SU-DHL-6 (cell line): ENCODE results near the gene DNAJA4.

Source experiments
- H2AFZ ChIP-seq: fragments of 200-600 bp; sonication (generic); 2 replicates; pipeline ENCODE4 v1.6.1; 2014; ENCODE audit warnings: low read depth, mild to moderate bottlenecking, moderate library complexity, mixed read lengths, antibody characterized with exemption, low read length; ENCODE audit not compliant: severe bottlenecking
- H3F3A ChIP-seq: fragments of 200-600 bp; shearing (Covaris generic); 2 replicates; pipeline ENCODE4 v1.6.0; 2016; ENCODE audit warnings: antibody characterized with exemption, mild to moderate bottlenecking; ENCODE audit not compliant: insufficient read depth
- H3K27ac ChIP-seq: fragments of 200-600 bp; sonication (generic); 2 replicates; pipeline ENCODE4 v1.5.1; 2016; ENCODE audit warnings: low read depth, mild to moderate bottlenecking, low read length, moderate library complexity, mixed read lengths
- H3K27me3 ChIP-seq: fragments of 200-600 bp; sonication (generic), shearing (Covaris generic); 2 replicates; pipeline ENCODE4 v1.6.0; 2014; ENCODE audit warnings: mild to moderate bottlenecking, low read length
- H3K36me3 ChIP-seq: fragments of 200-600 bp; sonication (generic); 2 replicates; pipeline ENCODE4 v1.6.1; 2014; ENCODE audit warnings: mild to moderate bottlenecking, low read length, mixed read lengths
- H3K4me2 ChIP-seq: fragments of 300-600, 200-600 bp; shearing (Covaris generic), sonication (generic); 2 replicates; pipeline ENCODE4 v1.6.0; 2014; ENCODE audit warnings: low read length, low read depth, mild to moderate bottlenecking; ENCODE audit not compliant: poor library complexity, severe bottlenecking
- H3K4me3 ChIP-seq: fragments of 200-600 bp; sonication (generic); 2 replicates; pipeline ENCODE4 v1.5.1; 2014; ENCODE audit warnings: antibody characterized with exemption, low read length, mild to moderate bottlenecking, mixed read lengths; ENCODE audit not compliant: insufficient read depth, poor library complexity, severe bottlenecking
- H3K79me2 ChIP-seq: fragments of 200-600 bp; sonication (generic); 2 replicates; pipeline ENCODE4 v1.6.1; 2014; ENCODE audit warnings: mild to moderate bottlenecking, low read length, moderate library complexity; ENCODE audit not compliant: insufficient read depth
- H3K9ac ChIP-seq: fragments of 200-600 bp; sonication (generic); 2 replicates; pipeline ENCODE4 v1.7.0; 2014; ENCODE audit warnings: mild to moderate bottlenecking, low read length
- H3K9me2 ChIP-seq: fragments of 200-600 bp; sonication (generic); replicated peaks from 2 replicates; pipeline ENCODE4 v1.6.1; 2014; ENCODE audit warnings: low read length; ENCODE audit not compliant: insufficient read depth
- H3K9me3 ChIP-seq: fragments of 200-600 bp; sonication (generic); 2 replicates; pipeline ENCODE4 v1.6.1; 2014; ENCODE audit warnings: low read length, mixed read lengths; ENCODE audit not compliant: insufficient read depth
- H4K20me1 ChIP-seq: fragments of 200-600 bp; sonication (generic); 2 replicates; pipeline ENCODE4 v1.6.1; 2014; ENCODE audit warnings: low read depth, mild to moderate bottlenecking, antibody characterized with exemption, low read length, moderate library complexity, mixed read lengths
- CTCF ChIP-seq: fragments of 200-600 bp; sonication (generic); IDR thresholded peaks from one replicate; pipeline ENCODE4 v1.5.1; 2017; ENCODE audit warnings: antibody characterized with exemption, mild to moderate bottlenecking, low read length, moderate library complexity; ENCODE audit not compliant: insufficient read depth, poor library complexity, severe bottlenecking
- EZH2phosphoT487 ChIP-seq: fragments of 200-600 bp; sonication (generic), shearing (Covaris generic); conservative IDR thresholded peaks from 2 replicates; pipeline ENCODE4 v1.6.1; 2018; ENCODE audit warnings: mild to moderate bottlenecking, antibody characterized with exemption, low read length, moderate library complexity, mixed read lengths

The DNAJA4 gene

GRCh38 chr15:78312957-78313356, 48.6 kb downstream of the DNAJA4 start:
- Histone ChIP-seq H3K27ac (no peak overlapping the region), H3K79me2 (no peaks in the 10 kb centered on the region), H3K4me2 (no peak overlapping the region), H3K9ac (no peak overlapping the region), H2AFZ (no peak overlapping the region), H3K9me3 (no peaks in the 10 kb centered on the region), H3K4me3 (no peak overlapping the region), H3F3A (no peaks in the 10 kb centered on the region), H3K36me3 (no peaks in the 10 kb centered on the region), H3K9me2 (no peaks in the 10 kb centered on the region), H3K27me3 (no peaks in the 10 kb centered on the region), H4K20me1 (no peaks in the 10 kb centered on the region)
- no peak for TF ChIP-seq EZH2phosphoT487
- no peak for TF ChIP-seq CTCF

DNA sequence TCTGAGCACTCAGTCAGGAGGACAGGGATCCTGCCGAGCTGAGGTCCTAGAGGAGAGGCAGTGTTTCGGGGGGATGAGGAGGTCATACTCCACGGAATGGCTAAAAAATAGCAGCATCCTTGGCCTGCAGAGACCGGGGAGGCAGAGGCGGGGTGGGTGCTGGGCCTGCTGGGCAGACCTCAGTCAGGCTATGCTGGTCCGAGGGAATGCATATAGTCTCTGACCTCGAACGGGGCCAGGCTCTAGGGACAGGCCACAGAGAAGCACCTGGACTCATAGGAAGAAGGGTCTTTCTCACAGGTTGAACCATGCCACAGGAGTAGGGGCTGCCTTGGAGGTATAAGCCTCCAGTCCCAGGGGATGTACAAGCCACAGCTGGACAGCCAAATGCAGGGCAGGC, 49.0 kb downstream of the DNAJA4 start:
- Histone ChIP-seq H3K9me2 (no peaks in the 10 kb centered on the region), H3K27me3 (no peaks in the 10 kb centered on the region), H3K36me3 (no peaks in the 10 kb centered on the region), H3K4me3 (no peak overlapping the region), H4K20me1 (no peaks in the 10 kb centered on the region), H3K27ac (no peak overlapping the region), H3K79me2 (no peaks in the 10 kb centered on the region), H3K4me2 (no peak overlapping the region), H3K9ac (no peak overlapping the region), H3F3A (no peaks in the 10 kb centered on the region), H2AFZ (no peak overlapping the region), H3K9me3 (no peaks in the 10 kb centered on the region)
- TF ChIP-seq EZH2phosphoT487 (no peak), CTCF (no peak)

DNA sequence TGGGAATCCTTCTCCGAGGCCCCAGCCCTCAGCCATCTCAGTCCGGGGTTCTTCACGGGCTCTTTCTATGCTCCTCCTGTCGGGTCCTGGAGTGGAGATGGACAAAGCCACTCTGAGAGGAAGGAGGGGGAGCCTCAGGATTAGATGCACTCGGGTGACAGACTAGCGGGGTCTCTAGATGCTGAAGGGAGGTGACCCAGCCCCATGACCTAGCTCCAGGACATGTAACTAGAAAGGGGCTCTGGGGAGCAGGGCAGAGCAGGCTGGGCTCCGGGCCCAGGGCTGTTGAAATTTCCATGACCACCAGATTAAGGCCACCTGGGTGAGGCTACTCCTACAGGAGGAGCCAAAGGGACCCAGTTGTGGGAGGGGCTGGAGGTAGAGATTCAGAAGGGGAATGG, 49.8 kb downstream of the DNAJA4 start:
- H4K20me1 ChIP-seq = no peaks in the 10 kb centered on the region
- H3K27me3 ChIP-seq = no peaks in the 10 kb centered on the region
- H2AFZ ChIP-seq = no peak overlapping the region
- no peaks in the 10 kb centered on the region for H3K79me2 ChIP-seq
- no peak overlapping the region for H3K4me2 ChIP-seq
- H3F3A ChIP-seq = no peaks in the 10 kb centered on the region
- TF ChIP-seq CTCF (no peak), EZH2phosphoT487 (no peak)
- H3K27ac ChIP-seq = no peak overlapping the region
- no peaks in the 10 kb centered on the region for H3K9me2 ChIP-seq
- no peak overlapping the region for H3K4me3 ChIP-seq
- H3K9ac ChIP-seq = no peak overlapping the region
- H3K9me3 ChIP-seq = no peaks in the 10 kb centered on the region
- no peaks in the 10 kb centered on the region for H3K36me3 ChIP-seq

DNA sequence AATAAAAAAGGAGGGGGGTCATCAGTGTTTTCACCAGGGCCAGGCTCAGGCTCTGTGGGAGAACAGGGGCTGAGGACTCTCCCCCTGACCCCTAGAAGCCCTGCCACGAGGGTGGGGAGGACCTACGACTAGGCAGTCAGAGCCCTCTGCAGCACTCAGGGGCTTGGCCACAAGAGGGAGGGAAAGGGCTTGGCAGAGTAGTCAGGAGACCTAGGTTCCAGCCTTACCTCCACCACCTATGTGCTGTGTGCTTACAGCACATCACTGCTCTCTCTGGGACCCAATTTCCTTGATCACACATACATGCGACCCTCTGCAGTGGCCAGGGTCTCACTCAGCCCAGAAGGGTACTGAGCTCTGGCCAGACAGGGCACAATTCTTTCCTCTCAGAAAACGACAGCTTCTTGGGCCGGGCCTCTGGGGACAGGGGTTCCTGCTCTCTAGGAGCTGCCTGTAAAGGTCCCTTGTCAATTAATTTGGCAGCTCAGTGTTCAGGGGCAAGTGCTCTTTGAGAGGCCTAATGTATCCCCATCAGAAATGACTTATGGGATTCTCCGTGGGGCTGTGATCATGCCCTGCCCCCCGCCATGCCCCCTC, 51.4 kb downstream of the DNAJA4 start:
- H2AFZ ChIP-seq = no peak overlapping the region
- no peak overlapping the region for H3K27ac ChIP-seq
- no peaks in the 10 kb centered on the region for H3F3A ChIP-seq
- no peaks in the 10 kb centered on the region for H3K27me3 ChIP-seq
- H3K36me3 ChIP-seq = no peaks in the 10 kb centered on the region
- no peaks in the 10 kb centered on the region for H3K79me2 ChIP-seq
- no peak overlapping the region for H3K9ac ChIP-seq
- H3K9me3 ChIP-seq = no peaks in the 10 kb centered on the region
- no peak overlapping the region for H3K4me2 ChIP-seq
- TF ChIP-seq EZH2phosphoT487 (no peak), CTCF (no peak)
- H3K4me3 ChIP-seq = no peak overlapping the region
- H4K20me1 ChIP-seq = no peaks in the 10 kb centered on the region
- H3K9me2 ChIP-seq = no peaks in the 10 kb centered on the region
